ENCODE results near the gene NAALADL2.

DNA sequence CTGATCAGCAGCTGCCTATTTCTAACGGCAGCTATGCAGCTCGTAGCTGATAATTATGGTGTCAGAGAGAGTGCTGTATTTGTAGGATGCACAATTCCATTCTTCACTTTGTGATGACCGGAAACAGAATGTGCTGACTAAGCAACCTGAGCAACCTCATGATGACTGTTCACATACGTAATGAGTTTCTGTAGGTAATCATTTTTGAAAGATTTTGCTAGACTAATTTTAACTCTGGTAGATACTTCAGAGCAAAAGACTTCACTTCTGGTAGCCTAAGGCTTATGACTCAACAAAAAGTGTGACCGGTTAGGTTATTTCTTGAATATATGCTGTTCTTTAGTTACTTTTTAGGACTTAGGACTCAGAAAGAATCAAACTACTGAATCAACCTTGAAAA is 567.7 kb downstream of the NAALADL2 start:
- TF ChIP-seq, protein P1, sequence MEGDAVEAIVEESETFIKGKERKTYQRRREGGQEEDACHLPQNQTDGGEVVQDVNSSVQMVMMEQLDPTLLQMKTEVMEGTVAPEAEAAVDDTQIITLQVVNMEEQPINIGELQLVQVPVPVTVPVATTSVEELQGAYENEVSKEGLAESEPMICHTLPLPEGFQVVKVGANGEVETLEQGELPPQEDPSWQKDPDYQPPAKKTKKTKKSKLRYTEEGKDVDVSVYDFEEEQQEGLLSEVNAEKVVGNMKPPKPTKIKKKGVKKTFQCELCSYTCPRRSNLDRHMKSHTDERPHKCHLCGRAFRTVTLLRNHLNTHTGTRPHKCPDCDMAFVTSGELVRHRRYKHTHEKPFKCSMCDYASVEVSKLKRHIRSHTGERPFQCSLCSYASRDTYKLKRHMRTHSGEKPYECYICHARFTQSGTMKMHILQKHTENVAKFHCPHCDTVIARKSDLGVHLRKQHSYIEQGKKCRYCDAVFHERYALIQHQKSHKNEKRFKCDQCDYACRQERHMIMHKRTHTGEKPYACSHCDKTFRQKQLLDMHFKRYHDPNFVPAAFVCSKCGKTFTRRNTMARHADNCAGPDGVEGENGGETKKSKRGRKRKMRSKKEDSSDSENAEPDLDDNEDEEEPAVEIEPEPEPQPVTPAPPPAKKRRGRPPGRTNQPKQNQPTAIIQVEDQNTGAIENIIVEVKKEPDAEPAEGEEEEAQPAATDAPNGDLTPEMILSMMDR (IDR thresholded peaks at IDR 0.05; ENCODE audit: poor library complexity), result no peak
- no peak for TF ChIP-seq EZH2phosphoT487 (IDR thresholded peaks at IDR 0.05; ENCODE audit: low read depth, severe bottlenecking, unreplicated experiment)

Data from hepatocyte (in vitro differentiated cells).